NCI-H1105 treated with DMSO at 0.1 percent for 48 hours (cell line): Measurements from ENCODE around the gene FRMD4B.

ENCODE experiments used
- DNase-seq: peaks from one replicate; lab custom pipeline; 2025; lab: John Stamatoyannopoulos, UW

The FRMD4B gene

DNA sequence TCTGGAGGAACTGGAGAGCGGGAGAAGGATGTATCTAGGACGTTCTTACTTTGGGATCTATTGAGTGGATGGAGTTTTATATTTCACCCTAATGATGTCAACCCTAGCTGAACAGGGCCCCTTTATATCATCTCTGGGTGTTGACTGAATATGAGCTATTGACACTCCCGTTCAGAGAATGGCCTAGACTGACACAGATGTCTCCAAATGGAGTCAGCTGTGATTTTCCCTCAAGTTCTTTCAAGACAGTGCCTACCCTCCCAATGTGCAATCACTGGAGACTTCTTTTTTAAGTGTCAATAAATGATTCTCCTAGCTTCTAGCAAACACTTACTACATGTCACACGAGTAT lies 63.8 kb downstream of the FRMD4B start:
- DNase-seq, result no peak

- no peak for DNase-seq
These were observed 64.4 kb downstream of the FRMD4B start for GRCh38 chr3:69321301-69322157.

GRCh38 chr3:69320871-69321271 lies 65.0 kb downstream of the FRMD4B start:
- no peak for DNase-seq

DNA sequence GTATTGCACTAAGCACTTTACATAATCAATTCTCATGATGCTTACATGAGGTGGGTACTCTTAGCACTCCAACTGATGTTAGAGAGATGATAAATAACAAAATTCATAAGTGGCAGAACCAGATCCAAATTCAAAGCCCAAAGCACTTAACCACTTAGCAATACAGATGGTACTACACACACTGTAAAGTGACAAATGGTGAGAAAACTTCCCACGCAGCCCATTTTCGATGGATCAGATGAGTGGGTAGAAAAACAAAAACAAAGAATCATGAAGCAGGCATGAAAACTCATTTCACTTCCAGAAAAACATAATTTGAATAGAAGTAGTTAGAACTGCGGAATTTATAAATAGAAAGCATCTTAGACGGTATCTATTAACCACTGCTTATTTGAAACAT lies 66.2 kb downstream of the FRMD4B start:
- no peak for DNase-seq

DNA sequence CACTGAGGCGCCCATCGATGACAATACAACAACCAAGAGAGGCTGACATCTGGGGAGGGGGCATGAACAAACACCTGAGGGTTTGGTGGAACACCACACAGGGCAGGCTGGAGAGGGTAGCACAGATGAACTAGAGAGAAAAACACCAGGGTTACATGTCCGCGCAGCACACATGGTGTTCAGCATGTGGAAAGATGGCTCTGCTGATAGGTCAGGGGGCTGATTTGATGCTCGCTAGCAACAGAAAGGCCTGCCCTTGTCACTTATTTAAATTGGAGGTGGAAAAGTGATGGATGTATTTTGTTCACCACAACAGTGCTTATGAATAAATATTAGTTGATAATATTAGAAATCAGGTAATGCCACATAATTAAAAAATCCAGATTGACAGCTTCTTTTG lies 67.5 kb downstream of the FRMD4B start:
- DNase-seq, result no peak

DNA sequence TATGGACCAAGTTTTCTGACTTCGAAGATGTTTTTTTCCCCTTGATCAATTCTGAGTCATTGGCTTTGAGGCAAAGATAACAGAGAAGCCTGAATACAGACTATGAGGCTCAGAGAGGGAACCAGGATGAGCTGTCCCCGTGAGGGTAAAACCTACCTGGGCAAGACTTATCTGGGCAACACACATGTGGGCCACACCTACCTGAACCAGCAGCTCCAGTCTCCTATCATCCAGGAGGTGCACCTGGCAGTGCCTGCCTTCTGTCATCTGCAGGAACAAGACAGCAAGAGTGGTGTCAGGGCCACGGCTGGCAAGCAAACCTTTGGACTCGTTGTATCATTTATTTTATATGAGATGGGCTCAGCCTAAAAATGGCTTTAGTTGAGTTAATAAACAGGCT lies 72.6 kb downstream of the FRMD4B start:
- no peak for DNase-seq

DNA sequence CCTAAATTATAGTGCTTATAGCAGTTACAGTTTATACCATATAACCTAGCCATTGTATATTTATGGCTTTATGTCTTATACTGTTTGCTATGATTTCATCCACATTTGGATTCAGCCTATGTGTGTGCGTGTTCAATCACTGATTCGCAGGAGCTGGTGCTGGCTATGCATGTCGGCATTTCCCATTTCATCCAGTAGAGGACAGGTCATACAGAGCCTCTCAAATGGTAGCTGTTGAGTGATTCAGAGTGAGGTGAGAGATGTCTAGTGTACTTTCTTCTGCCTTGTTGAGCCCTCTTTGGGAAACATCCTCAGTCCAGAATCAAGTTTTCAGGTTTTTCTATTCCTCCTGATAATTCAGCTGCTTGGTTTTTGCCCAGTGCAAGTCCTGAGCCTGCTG lies 76.1 kb downstream of the FRMD4B start:
- no peak for DNase-seq

- DNase-seq, result peak; percentile 28
These were observed 79.4 kb downstream of the FRMD4B start for GRCh38 chr3:69306239-69307185.

- no peak for DNase-seq
These were observed 80.9 kb downstream of the FRMD4B start for GRCh38 chr3:69305011-69305410.

DNA sequence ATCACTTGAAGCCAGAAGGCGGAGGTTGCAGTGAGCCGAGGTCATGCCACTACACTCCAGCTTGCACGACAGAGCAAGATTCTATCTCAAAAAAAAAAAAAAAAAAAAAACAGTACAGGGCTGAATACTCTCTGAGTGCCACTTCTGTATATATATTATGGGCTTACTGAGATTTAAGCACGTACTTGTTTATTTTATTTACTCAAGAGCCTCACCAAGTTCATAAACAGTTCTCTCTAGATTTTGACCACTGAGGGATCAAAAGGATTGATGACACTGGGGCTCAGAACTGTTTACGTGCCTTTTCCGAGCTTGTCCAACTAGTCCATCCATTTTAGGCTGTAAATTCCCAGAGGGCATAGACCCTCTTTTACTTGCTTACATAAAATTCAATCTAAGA lies 81.5 kb downstream of the FRMD4B start:
- DNase-seq, result no peak

GRCh38 chr3:69300296-69300695 lies 85.6 kb downstream of the FRMD4B start:
- DNase-seq, result no peak

DNA sequence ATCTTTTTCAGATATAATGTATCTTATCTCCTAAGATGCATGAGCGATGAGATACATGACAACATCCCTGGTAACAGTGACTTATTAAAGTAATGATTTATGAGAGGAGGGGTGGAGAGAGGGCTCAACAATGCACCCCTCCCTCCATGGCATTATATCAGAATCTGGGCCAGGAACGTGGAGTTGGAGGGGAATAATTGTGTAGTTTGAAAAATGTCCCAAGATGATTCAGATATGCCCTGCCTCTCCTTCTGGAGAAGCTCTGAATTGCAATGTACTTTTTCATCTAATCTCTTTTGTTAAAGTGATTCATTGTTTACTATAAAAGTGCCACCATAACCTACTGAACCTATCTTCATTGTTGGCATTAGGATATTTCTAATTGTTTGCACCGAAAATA lies 86.5 kb downstream of the FRMD4B start:
- DNase-seq, result no peak

GRCh38 chr3:69297501-69297900 lies 88.4 kb downstream of the FRMD4B start:
- no peak for DNase-seq

DNA sequence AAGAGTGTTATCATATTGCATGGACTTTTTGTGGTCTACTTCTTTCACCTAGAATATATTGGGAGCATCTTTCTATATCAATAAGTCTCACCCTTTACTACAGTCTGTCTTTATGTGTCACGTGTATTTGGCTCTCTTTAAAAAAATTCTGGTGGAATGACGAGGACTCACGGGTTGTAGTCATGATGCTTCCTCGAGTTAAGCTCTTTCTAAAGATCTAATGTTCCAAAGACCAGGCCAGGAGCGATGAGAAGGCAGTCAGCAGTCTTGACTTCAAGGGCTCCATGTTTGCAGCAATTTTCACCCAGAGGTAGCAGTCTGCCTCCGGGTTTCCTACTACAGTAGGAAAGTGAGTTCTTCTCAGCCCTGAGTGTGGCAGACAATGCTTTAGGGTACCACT lies 88.9 kb downstream of the FRMD4B start:
- DNase-seq, result no peak

GRCh38 chr3:69294014-69294766 lies 91.7 kb downstream of the FRMD4B start:
- no peak for DNase-seq

DNA sequence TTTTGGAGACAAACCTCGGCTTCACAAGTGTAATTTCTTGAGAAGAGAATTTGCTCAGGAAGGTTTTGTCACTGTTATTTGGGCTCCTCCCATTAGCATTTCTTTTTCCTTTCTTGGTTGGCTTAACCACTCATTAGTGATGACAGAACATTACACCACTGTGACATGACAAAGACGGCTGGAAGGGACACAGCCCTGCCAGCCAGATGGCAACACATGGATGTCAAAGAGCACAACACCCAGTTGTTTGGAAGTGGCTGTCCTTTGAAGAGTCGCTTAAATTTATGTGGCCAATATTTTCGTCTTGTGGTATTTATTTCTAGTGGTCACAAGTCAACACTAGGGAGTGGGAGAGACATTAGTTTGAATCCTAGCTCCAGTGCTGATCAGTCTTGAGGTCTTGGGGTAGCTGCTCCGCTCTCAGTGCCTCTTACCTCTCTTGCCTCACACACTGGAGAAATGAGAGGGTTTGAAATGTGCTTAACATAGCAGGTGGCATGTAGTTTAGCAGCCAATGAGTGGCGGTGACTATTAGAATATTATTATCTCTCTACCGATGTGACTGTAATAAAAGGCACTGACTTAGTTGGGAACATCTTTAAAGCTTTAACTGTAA lies 92.8 kb downstream of the FRMD4B start:
- DNase-seq, result no peak

DNA sequence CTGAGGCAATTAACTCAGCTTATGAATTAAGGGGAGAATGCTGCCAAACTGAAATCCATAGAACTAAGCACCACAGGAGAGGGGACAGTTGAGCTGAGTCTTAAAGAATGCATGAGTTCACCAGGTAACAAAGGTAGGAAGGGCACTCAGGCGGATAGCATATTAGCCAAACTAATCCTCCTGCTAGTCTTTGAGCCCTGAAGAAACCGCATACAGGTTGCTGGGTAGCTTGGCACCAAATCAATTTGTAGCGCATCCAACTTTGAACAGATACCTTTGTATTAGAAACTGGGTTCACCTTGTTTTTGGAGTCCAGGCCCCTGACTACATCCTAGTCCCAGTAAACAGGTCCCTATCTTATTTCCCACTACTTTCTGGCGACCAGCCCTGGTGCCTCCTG lies 93.7 kb downstream of the FRMD4B start:
- no peak for DNase-seq

GRCh38 chr3:69290430-69290829 lies 95.5 kb downstream of the FRMD4B start:
- DNase-seq, result no peak

GRCh38 chr3:69290006-69290405 lies 95.9 kb downstream of the FRMD4B start:
- DNase-seq, result no peak

- peak; percentile 9 for DNase-seq
These were observed 97.6 kb downstream of the FRMD4B start for GRCh38 chr3:69288161-69288895.

DNA sequence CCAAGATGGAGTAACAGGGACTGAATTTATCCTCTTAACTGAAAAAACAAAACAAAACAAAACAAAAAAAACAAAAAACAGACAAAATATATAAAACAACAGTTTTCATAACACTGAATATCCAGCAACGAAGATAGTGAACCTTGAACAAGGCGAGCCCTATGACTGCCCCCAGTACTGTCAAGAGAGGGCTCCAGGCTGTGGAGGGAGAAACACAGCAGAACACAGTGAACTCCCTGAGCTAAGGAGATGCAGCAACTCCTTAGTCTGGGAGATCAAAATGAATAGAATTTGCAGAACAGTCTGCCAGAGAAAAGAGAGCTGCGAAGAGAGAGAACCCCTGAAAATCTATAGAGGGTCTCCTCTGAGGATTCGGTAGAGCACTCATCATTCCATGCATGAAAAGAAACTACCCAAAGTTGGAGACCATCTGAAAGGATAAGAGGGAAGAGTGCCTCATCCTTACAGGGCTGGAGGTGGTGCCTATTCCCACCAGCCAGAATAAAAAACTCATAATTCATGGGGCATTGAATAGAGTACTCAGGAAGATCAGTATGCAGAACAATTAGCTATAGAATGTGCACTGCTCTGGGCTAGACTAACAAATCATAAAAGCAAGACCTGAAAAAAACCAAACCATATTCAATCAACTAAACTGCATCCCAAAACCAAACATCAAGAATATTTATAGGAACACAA lies 101.8 kb downstream of the FRMD4B start:
- no peak for DNase-seq
